Right cardiac atrium (tissue), 5 donors: ENCODE data around the gene DBP. TPM values are rescaled to one million over a fixed set of nuclear protein-coding genes. Genes with fewer than 3 reads are reported as not detected.

Experiments
- ATAC-seq, 2 donors: fragments of 200-7000 bp; cut with Tn5 transposase; one replicate each; pipeline versions ENCODE4 v1.8.0 to v1.9.1; 2020; ENCODE audit warnings: moderate library complexity in 2 of 2, mild to moderate bottlenecking in 1 of 2
- DNase-seq, 3 donors: peaks; one replicate each; pipeline ENCODE4 v3.0.0-alpha.2; 2020
- H3K27ac ChIP-seq: one replicate; pipeline ENCODE4 v1.5.1; 2013; ENCODE audit warnings: mild to moderate bottlenecking, low read length, control low read depth, moderate library complexity
- H3K27me3 ChIP-seq: one replicate; pipeline ENCODE4 v1.6.1; 2013; ENCODE audit not compliant: control insufficient read depth, insufficient read depth
- H3K4me1 ChIP-seq: one replicate; pipeline ENCODE4 v1.6.1; 2013; ENCODE audit warnings: low read length; ENCODE audit not compliant: control insufficient read depth, insufficient read depth
- H3K4me3 ChIP-seq: one replicate; pipeline ENCODE4 v1.5.1; 2013; ENCODE audit warnings: low read length, control low read depth
- H3K9me3 ChIP-seq: one replicate; pipeline ENCODE4 v1.6.1; 2013; ENCODE audit warnings: low read length; ENCODE audit not compliant: control insufficient read depth
- WGBS: extraction: QIAGEN DNeasy Blood & Tissue Kit; methylation state at CpG from one replicate; pipeline ENCODE4 v1.1.7; 2013; 5-methylcytosine and 5-hydroxymethylcytosine counted together
- intact Hi-C, 4 donors: fragments of 100-400 bp; cut with DNase I; formaldehyde crosslinking; loops; one replicate each; pipeline versions ENCODE4 v1.11.0 to v1.14.0; 2022 to 2023
- polyA plus RNA-seq: library from polyadenylated mRNA; stranded (reverse); fragments of 200-250 nt; gene quantifications from one replicate; pipeline ENCODE4 v1.2.3, GENCODE V29; 2013
- total RNA-seq, 4 donors: library from RNA; stranded (reverse); fragmentation: NEBNext Ultra II Directional; extraction: Animal tissue kit (Norgen Biotek cat#: 25700); gene quantifications; one replicate each; pipeline ENCODE4 v1.2.1, GENCODE V29; 2021
- donor health status: healthy with polysubstance abuse.
- donor health status: DM: no; HTN: yes; CAD: no.
- donor health status: DM: no; HTN: no; CAD: no.
- donor health status: DM: no; HTN: yes; CAD: no; lungs with severe emphysema.
- donor health status: DM: yes; HTN: yes; CAD: no.

Gene DBP
- total and polyA plus RNA-seq, 5 donors = 2.8 to 16.9 (median 13.0) TPM

DNA sequence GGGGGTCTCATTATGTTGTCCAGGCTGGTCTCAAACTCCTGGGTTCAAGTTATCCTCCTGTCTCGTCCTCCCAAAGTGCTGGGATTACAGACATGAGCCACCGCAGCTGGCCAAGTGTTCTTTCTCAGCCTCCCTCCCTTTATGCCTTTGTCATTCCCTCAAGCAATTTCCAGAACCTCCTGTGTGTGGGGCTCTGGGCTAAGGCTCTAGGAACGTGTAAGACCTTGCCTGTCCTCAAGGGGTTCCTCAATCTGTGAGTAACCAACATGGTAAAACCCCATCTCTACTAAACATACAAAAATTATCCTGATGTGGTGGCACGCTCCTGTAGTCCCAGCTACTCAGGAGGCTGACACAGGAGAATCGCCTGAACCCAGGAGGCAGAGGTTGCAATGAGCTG is 46.2 kb downstream of the DBP start:
- Histone ChIP-seq H3K27ac (no peak overlapping the region), H3K9me3 (no peaks in the 10 kb centered on the region), H3K27me3 (no peaks in the 10 kb centered on the region), H3K4me3 (no peak overlapping the region), H3K4me1 (no peaks in the 10 kb centered on the region)
- ATAC-seq = no peak
- no peak for DNase-seq
- WGBS = 77% methylated on average over 5 of the region's 5 CpGs
- intact Hi-C loops = no loop called here

DNA sequence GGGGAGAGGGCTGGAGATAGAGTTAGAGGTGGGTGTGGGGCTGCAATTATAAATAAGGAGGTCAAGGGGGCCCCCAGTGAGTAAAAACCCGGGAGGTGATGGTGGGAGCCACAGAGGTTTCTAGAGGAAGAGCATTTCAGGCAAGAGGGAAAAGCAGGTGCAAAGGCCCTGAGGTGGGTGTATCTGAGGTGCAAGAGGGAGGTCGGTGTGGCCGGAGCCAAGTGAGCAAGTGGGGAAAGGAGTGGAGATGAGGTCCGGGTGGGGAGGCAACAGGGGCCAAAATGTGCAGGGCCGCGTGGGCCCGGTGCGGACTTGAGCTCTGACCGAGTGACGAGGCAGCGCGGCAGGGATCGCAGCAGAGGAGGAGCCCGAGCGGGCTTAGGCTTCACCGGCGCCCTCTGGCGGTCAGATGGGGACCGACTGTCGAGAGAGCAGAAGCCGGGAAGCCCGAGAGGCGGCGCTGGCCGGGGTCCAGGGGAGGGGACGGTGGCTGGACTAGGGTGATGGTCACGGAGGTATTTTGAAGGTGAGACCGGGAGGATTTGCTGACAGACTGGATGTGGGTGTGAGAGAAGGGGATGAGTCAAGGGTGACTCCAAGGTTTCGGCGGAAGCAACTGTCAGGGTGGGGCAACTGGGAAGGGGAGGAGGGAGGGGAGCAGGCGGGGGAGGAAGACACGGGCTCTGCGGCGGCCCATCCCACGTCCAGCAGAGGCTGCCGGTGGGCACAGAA is 48.3 kb downstream of the DBP start:
- ATAC-seq (peak; percentile 88 to 89), DNase-seq (peak; percentile 94 to 98 (median 98))
- Histone ChIP-seq H3K27me3 (no peaks in the 10 kb centered on the region), H3K9me3 (no peaks in the 10 kb centered on the region), H3K4me3 (peak overlapping the region; percentile 23), H3K4me1 (no peaks in the 10 kb centered on the region), H3K27ac (no peak overlapping the region)
- WGBS = 5% methylated on average over 36 of the region's 36 CpGs
- intact Hi-C loops = loop anchor here in 3 of 4 donors (5.0 to 10.0 kb wide), 4 partner anchors 87 to 274 kb away; no protein-coding TSS in a partner anchor

- no peak for DNase-seq
- no peak for ATAC-seq
Measured at GRCh38 chr19:48587387-48587786, 49.8 kb downstream of the DBP start.

DNA sequence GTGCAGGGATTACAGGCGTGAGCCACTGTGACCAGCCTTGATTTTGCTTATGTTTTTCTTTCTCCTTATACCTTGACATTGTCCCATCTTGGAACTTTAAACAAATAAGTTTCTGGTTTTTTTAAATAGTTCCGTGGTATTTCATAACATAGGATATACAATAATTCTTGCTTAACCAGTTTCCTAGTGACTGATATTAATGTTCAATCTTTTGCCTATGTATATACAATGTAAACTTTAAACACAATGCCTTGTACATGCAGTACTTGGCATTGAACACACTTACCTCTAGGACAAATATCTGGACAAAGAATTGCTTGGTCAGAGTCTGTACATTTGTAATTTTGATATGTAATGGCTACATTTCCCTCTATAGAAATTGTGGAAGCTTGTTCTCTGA is 55.0 kb downstream of the DBP start:
- 82% methylated on average over 2 of the region's 2 CpGs for WGBS
- DNase-seq (no peak), ATAC-seq (no peak)
- no peak overlapping the region for H3K27ac ChIP-seq
- no peak overlapping the region for H3K4me3 ChIP-seq
- intact Hi-C loops = loop anchor here in 3 of 4 donors (5.0 to 10.0 kb wide), 3 partner anchors 75 to 267 kb away; no protein-coding TSS in a partner anchor
- no peaks in the 10 kb centered on the region for H3K4me1 ChIP-seq
- H3K9me3 ChIP-seq = no peaks in the 10 kb centered on the region
- H3K27me3 ChIP-seq = no peaks in the 10 kb centered on the region

More at GRCh38 chr19:48587387-48587786, 49.8 kb downstream of the DBP start:
- 94% methylated on average over 3 of the region's 3 CpGs for WGBS
- Histone ChIP-seq H3K27ac (no peak overlapping the region), H3K9me3 (no peaks in the 10 kb centered on the region), H3K4me3 (no peak overlapping the region), H3K4me1 (no peaks in the 10 kb centered on the region), H3K27me3 (no peaks in the 10 kb centered on the region)
- intact Hi-C loops = loop anchor here in 3 of 4 donors (5.0 to 10.0 kb wide), 4 partner anchors 85 to 273 kb away; no protein-coding TSS in a partner anchor

Other genes with a start within 250 kb of the DBP start
- gene KDELR1, start 245.8 kb downstream of the DBP start, total RNA-seq = 100 to 1,000 TPM in 1 of 4 donors, 10 to 100 TPM in 3; 82.3 to 101 (median 90.1) TPM
- gene KDELR1, start 245.8 kb downstream of the DBP start, polyA plus RNA-seq = 82.4 TPM
- under 1 TPM; 0.31 to 0.45 (median 0.41) TPM for gene GRIN2D, start 243.7 kb downstream of the DBP start, total RNA-seq
- 0.18 TPM for gene GRIN2D, start 243.7 kb downstream of the DBP start, polyA plus RNA-seq
- gene GRWD1, start 191.4 kb downstream of the DBP start, total RNA-seq = 10 to 100 TPM; 16.0 to 20.4 (median 17.3) TPM
- 7.2 TPM for gene GRWD1, start 191.4 kb downstream of the DBP start, polyA plus RNA-seq
- gene KCNJ14, start 181.8 kb downstream of the DBP start, total RNA-seq = under 1 TPM; 0.20 to 0.75 (median 0.23) TPM
- gene KCNJ14, start 181.8 kb downstream of the DBP start, polyA plus RNA-seq = 0.16 TPM
- 10 to 100 TPM; 26.0 to 35.0 (median 29.2) TPM for gene CYTH2, start 168.0 kb downstream of the DBP start, total RNA-seq
- 27.4 TPM for gene CYTH2, start 168.0 kb downstream of the DBP start, polyA plus RNA-seq
- gene LMTK3, start 125.5 kb downstream of the DBP start, total RNA-seq = 1 to 10 TPM; 3.1 to 7.2 (median 5.5) TPM
- 2.9 TPM for gene LMTK3, start 125.5 kb downstream of the DBP start, polyA plus RNA-seq
- gene SULT2B1, start 85.2 kb downstream of the DBP start, total RNA-seq = under 1 TPM in 2 of 4 donors, not detected in 2; 0.25 to 0.76 TPM
- 0.14 TPM for gene SULT2B1, start 85.2 kb downstream of the DBP start, polyA plus RNA-seq
- not detected for gene SPACA4, start 30.6 kb downstream of the DBP start, total RNA-seq
- gene SPACA4, start 30.6 kb downstream of the DBP start, polyA plus RNA-seq = not detected
- under 1 TPM in 1 of 4 donors, not detected in 3; 0.33 TPM for gene FAM83E, start 22.3 kb downstream of the DBP start, total RNA-seq
- gene FAM83E, start 22.3 kb downstream of the DBP start, polyA plus RNA-seq = 0.20 TPM
- gene RPL18, start 18.2 kb downstream of the DBP start, total RNA-seq = 100 to 1,000 TPM; 606 to 773 (median 699) TPM
- gene RPL18, start 18.2 kb downstream of the DBP start, polyA plus RNA-seq = 965 TPM
- 10 to 100 TPM in 3 of 4 donors, 1 to 10 TPM in 1; 7.3 to 12.7 (median 11.7) TPM for gene SPHK2, start 17.9 kb downstream of the DBP start, total RNA-seq
- 11.0 TPM for gene SPHK2, start 17.9 kb downstream of the DBP start, polyA plus RNA-seq
- 10 to 100 TPM in 3 of 4 donors, 1 to 10 TPM in 1; 8.6 to 16.5 (median 13.2) TPM for gene CA11, start 8.8 kb upstream of the DBP start, total RNA-seq
- gene CA11, start 8.8 kb upstream of the DBP start, polyA plus RNA-seq = 16.6 TPM
- under 1 TPM; 0.19 to 0.94 (median 0.57) TPM for gene NTN5, start 35.6 kb upstream of the DBP start, total RNA-seq
- gene NTN5, start 35.6 kb upstream of the DBP start, polyA plus RNA-seq = 0.14 TPM
- not detected for gene FUT2, start 58.6 kb upstream of the DBP start, total RNA-seq
- 0.09 TPM for gene FUT2, start 58.6 kb upstream of the DBP start, polyA plus RNA-seq
- gene MAMSTR, start 82.3 kb upstream of the DBP start, total RNA-seq = 1 to 10 TPM; 1.6 to 5.7 (median 3.5) TPM
- gene MAMSTR, start 82.3 kb upstream of the DBP start, polyA plus RNA-seq = 4.0 TPM
- gene RASIP1, start 103.2 kb upstream of the DBP start, total RNA-seq = 10 to 100 TPM; 13.8 to 19.6 (median 17.5) TPM
- gene RASIP1, start 103.2 kb upstream of the DBP start, polyA plus RNA-seq = 20.4 TPM
- gene IZUMO1, start 109.5 kb upstream of the DBP start, total RNA-seq = under 1 TPM; 0.18 to 0.54 (median 0.38) TPM
- gene IZUMO1, start 109.5 kb upstream of the DBP start, polyA plus RNA-seq = 0.34 TPM
- 1 to 10 TPM; 2.2 to 4.0 (median 2.6) TPM for gene FUT1, start 115.3 kb upstream of the DBP start, total RNA-seq
- gene FUT1, start 115.3 kb upstream of the DBP start, polyA plus RNA-seq = 3.0 TPM
- gene FGF21, start 118.1 kb upstream of the DBP start, total RNA-seq = not detected
- gene FGF21, start 118.1 kb upstream of the DBP start, polyA plus RNA-seq = not detected
- 10 to 100 TPM; 24.6 to 46.7 (median 37.9) TPM for gene BCAT2, start 173.7 kb upstream of the DBP start, total RNA-seq
- gene BCAT2, start 173.7 kb upstream of the DBP start, polyA plus RNA-seq = 39.7 TPM
- 1 to 10 TPM; 4.0 to 7.6 (median 5.5) TPM for gene HSD17B14, start 199.1 kb upstream of the DBP start, total RNA-seq
- gene HSD17B14, start 199.1 kb upstream of the DBP start, polyA plus RNA-seq = 4.0 TPM
- gene PLEKHA4, start 231.2 kb upstream of the DBP start, total RNA-seq = 10 to 100 TPM; 37.4 to 50.2 (median 44.0) TPM
- 32.0 TPM for gene PLEKHA4, start 231.2 kb upstream of the DBP start, polyA plus RNA-seq
- 10 to 100 TPM; 60.8 to 80.2 (median 70.9) TPM for gene PPP1R15A, start 235.0 kb upstream of the DBP start, total RNA-seq
- gene PPP1R15A, start 235.0 kb upstream of the DBP start, polyA plus RNA-seq = 156 TPM